Measurements from ENCODE around the gene ENTHD1.

DNA sequence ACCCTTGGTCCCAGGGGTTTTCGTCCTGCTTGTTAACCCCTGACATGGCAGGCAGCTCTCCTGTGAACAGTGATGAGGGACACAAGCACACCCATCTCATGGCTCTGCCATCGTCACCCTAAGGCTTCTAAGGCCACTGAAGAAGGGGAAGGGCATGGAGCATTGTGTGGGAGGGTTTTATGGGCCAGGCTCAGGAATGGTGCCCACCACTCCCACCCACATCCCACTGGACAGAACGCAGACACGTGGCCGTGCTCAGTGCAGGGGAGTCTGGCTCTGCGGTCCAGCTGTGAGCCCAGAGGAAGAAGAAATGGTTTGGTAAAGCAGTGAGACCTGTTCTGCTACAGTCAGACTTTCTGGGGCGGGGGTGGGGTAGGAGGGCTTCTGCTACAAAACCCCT, 193.0 kb downstream of the ENTHD1 start:
- TF ChIP-seq SREBF1 (IDR thresholded peaks at IDR 0.05; ENCODE audit: low read length) (no peak), NR2C2 (IDR thresholded peaks at IDR 0.05; ENCODE audit: borderline replicate concordance, control insufficient read depth, insufficient read length, low read depth) (no peak), CBX3 (IDR thresholded peaks at IDR 0.05; ENCODE audit: borderline replicate concordance, low read depth) (no peak), TARDBP (IDR thresholded peaks at IDR 0.05; ENCODE audit: borderline replicate concordance) (no peak)
- TF ChIP-seq, protein P1, sequence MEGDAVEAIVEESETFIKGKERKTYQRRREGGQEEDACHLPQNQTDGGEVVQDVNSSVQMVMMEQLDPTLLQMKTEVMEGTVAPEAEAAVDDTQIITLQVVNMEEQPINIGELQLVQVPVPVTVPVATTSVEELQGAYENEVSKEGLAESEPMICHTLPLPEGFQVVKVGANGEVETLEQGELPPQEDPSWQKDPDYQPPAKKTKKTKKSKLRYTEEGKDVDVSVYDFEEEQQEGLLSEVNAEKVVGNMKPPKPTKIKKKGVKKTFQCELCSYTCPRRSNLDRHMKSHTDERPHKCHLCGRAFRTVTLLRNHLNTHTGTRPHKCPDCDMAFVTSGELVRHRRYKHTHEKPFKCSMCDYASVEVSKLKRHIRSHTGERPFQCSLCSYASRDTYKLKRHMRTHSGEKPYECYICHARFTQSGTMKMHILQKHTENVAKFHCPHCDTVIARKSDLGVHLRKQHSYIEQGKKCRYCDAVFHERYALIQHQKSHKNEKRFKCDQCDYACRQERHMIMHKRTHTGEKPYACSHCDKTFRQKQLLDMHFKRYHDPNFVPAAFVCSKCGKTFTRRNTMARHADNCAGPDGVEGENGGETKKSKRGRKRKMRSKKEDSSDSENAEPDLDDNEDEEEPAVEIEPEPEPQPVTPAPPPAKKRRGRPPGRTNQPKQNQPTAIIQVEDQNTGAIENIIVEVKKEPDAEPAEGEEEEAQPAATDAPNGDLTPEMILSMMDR (IDR thresholded peaks at IDR 0.05 in 2 of 3, conservative IDR thresholded peaks at IDR 0.05 in 1 of 3; ENCODE audit: control insufficient read depth in 2 of 3, extremely low read depth in 1 of 3, insufficient read depth in 1 of 3, low read depth in 3 of 3, low read length in 3 of 3): no peak

Data from GM12878 (cell line).